Gastroesophageal sphincter (tissue), 3 donors: ENCODE results near the gene ZNF780B.

ENCODE experiments used
- EP300 ChIP-seq: sonication (generic); formaldehyde crosslinking; IDR thresholded peaks from one replicate; pipeline ENCODE4 v1.6.1; 2017; ENCODE audit warnings: antibody characterized with exemption, mild to moderate bottlenecking
- POLR2A ChIP-seq, 2 donors: fragments of 450-650 bp; IDR thresholded peaks; one replicate each; pipeline ENCODE4 v1.6.1; 2017; ENCODE audit warnings: antibody characterized with exemption in 2 of 2, mild to moderate bottlenecking in 2 of 2, moderate library complexity in 1 of 2
- POLR2AphosphoS5 ChIP-seq: sonication (generic); formaldehyde crosslinking; IDR thresholded peaks from one replicate; pipeline ENCODE4 v1.6.1; 2017; ENCODE audit warnings: antibody characterized with exemption
- TF ChIP-seq, protein P1 (sequence below), 4 experiments: fragments of 200-600 bp in 2 of 4; fragments of 450-650 bp in 2 of 4; sonication (generic) in 1 of 4; IDR thresholded peaks; one replicate each; pipeline ENCODE4 v1.5.1; 2017 to 2019; ENCODE audit warnings: antibody characterized with exemption in 4 of 4, mild to moderate bottlenecking in 2 of 4, moderate library complexity in 2 of 4

DNA sequence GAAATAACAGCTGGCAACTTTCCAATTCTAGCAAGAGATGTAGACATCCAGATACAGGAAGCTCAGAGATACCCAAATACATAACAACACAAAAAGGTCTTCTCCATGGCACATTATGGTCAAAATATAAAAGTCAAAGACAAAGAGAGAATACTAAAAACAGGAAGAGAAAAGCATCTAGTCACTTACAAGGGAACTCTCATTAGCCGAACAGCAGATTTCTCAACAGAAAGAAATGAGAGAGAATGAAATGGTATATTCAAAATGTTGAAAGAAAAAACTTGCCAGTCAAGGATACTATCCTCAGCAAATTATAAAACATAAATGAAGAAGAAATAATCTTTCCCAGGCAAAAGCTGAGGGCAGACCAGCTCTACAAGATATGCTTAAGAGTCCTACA lies 22.3 kb upstream of the ZNF780B start:
- TF ChIP-seq POLR2A (IDR thresholded peaks at IDR 0.05) (no peak), EP300 (no peak), POLR2AphosphoS5 (no peak)
- TF ChIP-seq, protein P1, sequence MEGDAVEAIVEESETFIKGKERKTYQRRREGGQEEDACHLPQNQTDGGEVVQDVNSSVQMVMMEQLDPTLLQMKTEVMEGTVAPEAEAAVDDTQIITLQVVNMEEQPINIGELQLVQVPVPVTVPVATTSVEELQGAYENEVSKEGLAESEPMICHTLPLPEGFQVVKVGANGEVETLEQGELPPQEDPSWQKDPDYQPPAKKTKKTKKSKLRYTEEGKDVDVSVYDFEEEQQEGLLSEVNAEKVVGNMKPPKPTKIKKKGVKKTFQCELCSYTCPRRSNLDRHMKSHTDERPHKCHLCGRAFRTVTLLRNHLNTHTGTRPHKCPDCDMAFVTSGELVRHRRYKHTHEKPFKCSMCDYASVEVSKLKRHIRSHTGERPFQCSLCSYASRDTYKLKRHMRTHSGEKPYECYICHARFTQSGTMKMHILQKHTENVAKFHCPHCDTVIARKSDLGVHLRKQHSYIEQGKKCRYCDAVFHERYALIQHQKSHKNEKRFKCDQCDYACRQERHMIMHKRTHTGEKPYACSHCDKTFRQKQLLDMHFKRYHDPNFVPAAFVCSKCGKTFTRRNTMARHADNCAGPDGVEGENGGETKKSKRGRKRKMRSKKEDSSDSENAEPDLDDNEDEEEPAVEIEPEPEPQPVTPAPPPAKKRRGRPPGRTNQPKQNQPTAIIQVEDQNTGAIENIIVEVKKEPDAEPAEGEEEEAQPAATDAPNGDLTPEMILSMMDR (IDR thresholded peaks at IDR 0.05) = no peak
